BE2C (cell line): ENCODE data around the gene SLC22A2.

Experiments
- DNase-seq: peaks from one replicate; pipeline ENCODE4 v3.0.0-alpha.2; 2020
- H3K27me3 ChIP-seq: fragments of 250-450 bp; sonication (Bioruptor Pico); 2 replicates; pipeline ENCODE4 v1.5.1; 2020; ENCODE audit warnings: mild to moderate bottlenecking
- H3K36me3 ChIP-seq: fragments of 250-450 bp; sonication (Bioruptor Pico); 2 replicates; pipeline ENCODE4 v1.5.1; 2020; ENCODE audit warnings: mild to moderate bottlenecking
- H3K4me1 ChIP-seq: fragments of 250-450 bp; sonication (Bioruptor Pico); 2 replicates; pipeline ENCODE4 v1.5.1; 2020
- H3K4me3 ChIP-seq: 2 replicates; pipeline ENCODE4 v1.5.1; 2011; ENCODE audit warnings: low read depth, low read length
- H3K9me3 ChIP-seq: fragments of 250-450 bp; sonication (Bioruptor Pico); 2 replicates; pipeline ENCODE4 v1.5.1; 2020
- TF ChIP-seq, protein P1 (sequence below): IDR thresholded peaks from 2 replicates; pipeline ENCODE4 v1.5.1; 2012; ENCODE audit warnings: mild to moderate bottlenecking, low read depth, low read length

SLC22A2 gene

DNA sequence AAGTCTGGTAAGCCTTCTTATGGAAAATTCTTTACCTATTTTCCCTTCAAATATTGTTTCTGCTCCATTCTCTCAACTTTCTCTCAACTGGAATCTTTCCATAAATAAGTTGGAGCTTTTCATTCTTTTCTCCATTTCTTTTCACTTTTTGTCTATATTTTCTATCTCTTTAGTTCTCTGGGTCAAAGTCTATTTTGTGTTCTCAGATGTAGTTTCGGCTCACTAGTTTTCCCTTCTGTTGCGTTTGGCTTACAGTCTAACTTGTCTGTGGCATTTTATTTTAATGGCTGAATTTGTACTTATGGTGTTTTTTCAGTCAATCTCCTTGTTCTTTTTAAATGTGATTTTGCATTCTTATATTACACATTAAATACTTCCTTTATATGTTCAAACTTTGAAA, 14.1 kb upstream of the SLC22A2 start:
- Histone ChIP-seq H3K9me3 (no peaks in the 10 kb centered on the region), H3K4me3 (no peak overlapping the region), H3K27me3 (no peaks in the 10 kb centered on the region), H3K36me3 (no peaks in the 10 kb centered on the region), H3K4me1 (no peaks in the 10 kb centered on the region)
- TF ChIP-seq, protein P1, sequence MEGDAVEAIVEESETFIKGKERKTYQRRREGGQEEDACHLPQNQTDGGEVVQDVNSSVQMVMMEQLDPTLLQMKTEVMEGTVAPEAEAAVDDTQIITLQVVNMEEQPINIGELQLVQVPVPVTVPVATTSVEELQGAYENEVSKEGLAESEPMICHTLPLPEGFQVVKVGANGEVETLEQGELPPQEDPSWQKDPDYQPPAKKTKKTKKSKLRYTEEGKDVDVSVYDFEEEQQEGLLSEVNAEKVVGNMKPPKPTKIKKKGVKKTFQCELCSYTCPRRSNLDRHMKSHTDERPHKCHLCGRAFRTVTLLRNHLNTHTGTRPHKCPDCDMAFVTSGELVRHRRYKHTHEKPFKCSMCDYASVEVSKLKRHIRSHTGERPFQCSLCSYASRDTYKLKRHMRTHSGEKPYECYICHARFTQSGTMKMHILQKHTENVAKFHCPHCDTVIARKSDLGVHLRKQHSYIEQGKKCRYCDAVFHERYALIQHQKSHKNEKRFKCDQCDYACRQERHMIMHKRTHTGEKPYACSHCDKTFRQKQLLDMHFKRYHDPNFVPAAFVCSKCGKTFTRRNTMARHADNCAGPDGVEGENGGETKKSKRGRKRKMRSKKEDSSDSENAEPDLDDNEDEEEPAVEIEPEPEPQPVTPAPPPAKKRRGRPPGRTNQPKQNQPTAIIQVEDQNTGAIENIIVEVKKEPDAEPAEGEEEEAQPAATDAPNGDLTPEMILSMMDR = no peak
- no peak for DNase-seq

DNA sequence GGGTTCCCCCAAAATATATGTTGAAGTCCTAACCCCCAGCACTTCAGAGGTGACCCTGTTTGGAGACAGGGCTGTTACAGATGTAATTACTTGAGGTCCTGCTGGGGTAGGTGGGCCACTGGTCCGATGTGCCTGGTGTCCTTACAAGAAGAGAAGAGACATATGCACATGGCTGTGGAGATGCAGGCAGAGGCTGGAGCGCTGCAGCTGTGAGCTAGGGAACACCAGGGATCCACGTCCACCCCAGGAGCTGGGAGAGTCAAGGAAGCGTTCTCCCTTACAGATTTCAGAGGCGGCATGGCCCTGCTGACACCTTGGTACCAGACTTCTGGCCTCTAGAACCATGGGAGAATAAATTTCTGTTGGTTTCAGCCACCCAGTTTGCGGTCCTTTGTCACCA, 11.7 kb upstream of the SLC22A2 start:
- TF ChIP-seq, protein P1 = no peak
- no peaks in the 10 kb centered on the region for H3K27me3 ChIP-seq
- DNase-seq = no peak
- H3K9me3 ChIP-seq = no peaks in the 10 kb centered on the region
- no peaks in the 10 kb centered on the region for H3K36me3 ChIP-seq
- H3K4me3 ChIP-seq = no peak overlapping the region
- no peaks in the 10 kb centered on the region for H3K4me1 ChIP-seq

DNA sequence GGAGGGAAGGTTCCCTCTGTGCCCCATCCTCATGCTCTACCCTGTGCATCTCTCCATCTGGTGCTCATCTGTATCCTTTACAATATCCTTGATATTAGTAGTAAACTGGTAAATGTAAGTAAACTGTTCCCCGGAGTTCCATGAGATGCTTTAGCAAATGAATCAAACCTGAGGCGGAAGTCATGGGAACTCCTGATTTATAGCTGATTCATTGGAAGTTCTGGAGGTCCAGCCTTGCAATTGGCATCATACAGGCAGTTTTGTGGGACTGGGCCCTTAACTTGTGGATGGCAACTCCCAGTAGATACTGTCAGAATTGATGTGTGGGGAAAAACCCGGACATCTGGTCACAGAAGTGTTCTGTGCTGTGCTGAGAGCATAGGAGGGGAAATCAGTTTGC, 11.2 kb upstream of the SLC22A2 start:
- no peak for DNase-seq
- TF ChIP-seq, protein P1 = no peak
- Histone ChIP-seq H3K4me3 (no peak overlapping the region), H3K4me1 (no peaks in the 10 kb centered on the region), H3K9me3 (no peaks in the 10 kb centered on the region), H3K27me3 (no peaks in the 10 kb centered on the region), H3K36me3 (no peaks in the 10 kb centered on the region)

DNA sequence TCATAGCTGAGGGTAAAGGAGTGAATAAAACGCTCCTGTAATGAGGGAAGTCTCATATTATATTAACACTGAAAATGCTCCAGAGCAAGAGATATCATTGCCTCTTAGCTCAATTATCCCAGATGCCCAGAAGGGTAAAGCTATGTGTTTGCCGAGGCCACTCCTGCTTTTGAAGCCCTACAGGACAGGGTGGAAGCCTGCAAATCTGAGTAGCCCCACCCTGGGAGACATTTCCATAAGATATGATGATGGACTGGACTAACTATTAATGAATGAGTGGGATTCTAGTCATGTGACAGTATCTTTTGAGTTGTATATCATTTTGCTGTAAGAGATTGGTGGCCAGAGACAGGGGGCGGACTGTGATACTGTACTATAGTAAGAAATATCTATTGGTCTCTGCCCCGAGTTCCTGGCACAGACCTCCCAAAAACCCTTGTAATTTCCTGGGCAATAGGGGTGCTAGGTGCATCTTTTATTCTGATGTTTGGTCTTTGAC, 10.5 kb upstream of the SLC22A2 start:
- Histone ChIP-seq H3K36me3 (no peaks in the 10 kb centered on the region), H3K4me1 (no peaks in the 10 kb centered on the region), H3K9me3 (no peaks in the 10 kb centered on the region), H3K4me3 (no peak overlapping the region), H3K27me3 (no peaks in the 10 kb centered on the region)
- TF ChIP-seq, protein P1 = no peak
- no peak for DNase-seq

DNA sequence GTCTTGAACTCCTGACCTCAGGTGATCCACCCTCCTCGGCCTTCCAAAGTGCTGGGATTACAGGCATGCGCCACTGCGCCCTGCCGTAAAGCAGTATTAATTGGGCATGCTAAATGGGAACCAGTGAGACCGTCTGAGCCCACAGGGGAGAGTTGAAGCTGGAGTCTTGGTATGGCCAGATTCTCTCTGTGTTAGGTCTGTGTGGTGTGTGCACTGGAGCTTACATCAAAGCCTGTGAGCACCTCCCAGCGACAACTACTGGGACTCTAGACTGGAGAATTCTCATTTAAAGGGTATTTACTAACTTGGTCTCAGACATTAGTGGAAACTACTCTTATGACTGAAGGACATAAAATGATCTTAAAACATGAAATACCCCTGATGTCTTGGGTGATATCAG, 8.5 kb upstream of the SLC22A2 start:
- Histone ChIP-seq H3K9me3 (no peaks in the 10 kb centered on the region), H3K4me3 (no peak overlapping the region), H3K27me3 (no peaks in the 10 kb centered on the region), H3K4me1 (no peaks in the 10 kb centered on the region), H3K36me3 (no peaks in the 10 kb centered on the region)
- no peak for DNase-seq
- TF ChIP-seq, protein P1 = no peak

DNA sequence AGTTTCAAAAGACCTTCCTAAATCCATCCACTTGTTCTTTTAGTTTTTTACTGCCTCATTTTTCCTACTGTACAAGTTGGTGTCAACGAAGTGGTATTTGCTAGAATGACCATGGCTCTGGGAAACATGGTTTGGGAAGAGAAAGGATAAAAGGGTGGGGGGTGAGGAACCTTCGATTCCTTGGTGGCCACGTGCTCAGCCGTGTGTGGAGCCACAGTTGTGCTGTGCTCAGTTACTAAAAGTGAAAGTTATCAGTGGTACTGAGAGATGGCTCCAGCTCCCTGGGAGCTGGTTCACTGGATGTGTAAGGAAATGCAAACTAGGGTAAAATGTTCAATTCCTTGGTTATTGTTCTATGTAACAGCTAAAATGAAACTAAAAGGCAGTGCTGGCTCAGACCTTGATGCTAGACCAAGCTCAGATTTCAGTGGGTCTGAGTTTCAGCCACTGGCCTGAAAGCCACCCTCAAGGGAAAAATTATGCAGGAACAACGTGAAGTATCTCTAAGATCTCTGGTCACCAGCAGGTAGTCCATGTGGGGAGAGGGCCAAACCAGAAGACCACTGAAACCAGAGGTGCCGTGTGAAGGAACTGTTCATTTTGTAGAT, 7.4 kb upstream of the SLC22A2 start:
- no peaks in the 10 kb centered on the region for H3K36me3 ChIP-seq
- no peaks in the 10 kb centered on the region for H3K4me1 ChIP-seq
- no peaks in the 10 kb centered on the region for H3K27me3 ChIP-seq
- no peaks in the 10 kb centered on the region for H3K9me3 ChIP-seq
- DNase-seq = no peak
- TF ChIP-seq, protein P1 = no peak
- no peak overlapping the region for H3K4me3 ChIP-seq
